Natural killer cell (primary cell): ENCODE measurements around the gene NAT9. TPM values are rescaled to one million over a fixed set of nuclear protein-coding genes. Genes with fewer than 3 reads are reported as not detected.

Experiments used
- ATAC-seq, 3 donors: fragments of 150-1000 bp in 2 of 3; fragments of 200-7000 bp in 1 of 3; cut with Tn5 transposase; 1 replicate in 1 of 3; 2 replicates in 2 of 3; pipeline ENCODE4 v1.10.0; 2021; ENCODE audit warnings: mild to moderate bottlenecking in 2 of 3, moderate library complexity in 2 of 3
- DNase-seq, 2 donors: peaks; one replicate each; pipeline versions ENCODE4 v3.0.0 to v3.0.0-alpha.2; 2013 to 2021; ENCODE audit warnings: mixed read lengths in 1 of 2
- H3K27ac ChIP-seq: one replicate; pipeline ENCODE4 v1.5.1; 2013; ENCODE audit warnings: mild to moderate bottlenecking, low read length
- H3K27me3 ChIP-seq: one replicate; pipeline ENCODE4 v1.6.1; 2013; ENCODE audit warnings: low read length; ENCODE audit not compliant: control insufficient read depth, insufficient read depth
- H3K36me3 ChIP-seq: one replicate; pipeline ENCODE4 v1.6.1; 2013; ENCODE audit warnings: low read length; ENCODE audit not compliant: control insufficient read depth, insufficient read depth
- H3K4me1 ChIP-seq: one replicate; pipeline ENCODE4 v1.6.1; 2013; ENCODE audit warnings: low read length; ENCODE audit not compliant: control insufficient read depth, insufficient read depth
- H3K4me3 ChIP-seq: one replicate; pipeline ENCODE4 v1.5.1; 2013; ENCODE audit warnings: low read length
- H3K9me3 ChIP-seq: one replicate; pipeline ENCODE4 v1.6.1; 2013; ENCODE audit warnings: low read length; ENCODE audit not compliant: control insufficient read depth, insufficient read depth
- H3K27ac Mint-ChIP-seq, 2 donors: one replicate each; pipeline ENCODE4 v1.8.0; 2022; ENCODE audit warnings: mild to moderate bottlenecking in 2 of 2, mixed read lengths in 2 of 2, moderate library complexity in 1 of 2
- H3K27me3 Mint-ChIP-seq, 2 donors: one replicate each; pipeline ENCODE4 v1.8.0; 2022; ENCODE audit warnings: low read depth in 2 of 2, mixed read lengths in 2 of 2
- H3K36me3 Mint-ChIP-seq: one replicate; pipeline ENCODE4 v1.8.0; 2022; ENCODE audit warnings: mixed read lengths
- H3K4me1 Mint-ChIP-seq, 2 donors: one replicate each; pipeline ENCODE4 v1.8.0; 2022; ENCODE audit warnings: mixed read lengths in 2 of 2
- H3K4me3 Mint-ChIP-seq: one replicate; pipeline ENCODE4 v1.8.0; 2022; ENCODE audit warnings: mild to moderate bottlenecking, moderate library complexity, mixed read lengths
- H3K9me3 Mint-ChIP-seq, 2 donors: one replicate each; pipeline ENCODE4 v1.8.0; 2022; ENCODE audit warnings: mixed read lengths in 2 of 2
- WGBS: methylation state at CpG from one replicate; pipeline ENCODE4 v1.1.7; 2013; ENCODE audit warnings: missing lambda C conversion rate; ENCODE audit not compliant: insufficient coverage; 5-methylcytosine and 5-hydroxymethylcytosine counted together
- intact Hi-C: fragments of 100-400 bp; cut with micrococcal nuclease; formaldehyde crosslinking; loops from one replicate; pipeline ENCODE4 v1.14.2; 2022
- total RNA-seq, 4 donors: library from RNA; stranded (reverse); fragments of 120-200 nt in 1 of 4; gene quantifications; one replicate each; pipeline versions ENCODE4 v1.2.3 to v1.2.4, GENCODE V29; 2013 to 2022
- TF ChIP-seq, protein P1 (sequence below): fragments of 200-600 bp; IDR thresholded peaks from one replicate; pipeline ENCODE4 v1.8.0; 2022; ENCODE audit warnings: antibody characterized with exemption

The NAT9 gene
- total RNA-seq, 3 donors from 2014 or later (not counting 1 experiment from before 2014, with no cell fraction given), result 20.0 to 27.2 (median 24.8) TPM

- no peaks in the 10 kb centered on the region for H3K27me3 Mint-ChIP-seq
- H3K27ac ChIP-seq, result no peak overlapping the region
- H3K36me3 ChIP-seq, result peaks cover 87% of the 10 kb centered on the region
- peak overlapping the region; percentile 81 to 84 for H3K27ac Mint-ChIP-seq
- DNase-seq, result no peak
- H3K9me3 ChIP-seq, result no peaks in the 10 kb centered on the region
- no peak for ATAC-seq
- TF ChIP-seq, protein P1, sequence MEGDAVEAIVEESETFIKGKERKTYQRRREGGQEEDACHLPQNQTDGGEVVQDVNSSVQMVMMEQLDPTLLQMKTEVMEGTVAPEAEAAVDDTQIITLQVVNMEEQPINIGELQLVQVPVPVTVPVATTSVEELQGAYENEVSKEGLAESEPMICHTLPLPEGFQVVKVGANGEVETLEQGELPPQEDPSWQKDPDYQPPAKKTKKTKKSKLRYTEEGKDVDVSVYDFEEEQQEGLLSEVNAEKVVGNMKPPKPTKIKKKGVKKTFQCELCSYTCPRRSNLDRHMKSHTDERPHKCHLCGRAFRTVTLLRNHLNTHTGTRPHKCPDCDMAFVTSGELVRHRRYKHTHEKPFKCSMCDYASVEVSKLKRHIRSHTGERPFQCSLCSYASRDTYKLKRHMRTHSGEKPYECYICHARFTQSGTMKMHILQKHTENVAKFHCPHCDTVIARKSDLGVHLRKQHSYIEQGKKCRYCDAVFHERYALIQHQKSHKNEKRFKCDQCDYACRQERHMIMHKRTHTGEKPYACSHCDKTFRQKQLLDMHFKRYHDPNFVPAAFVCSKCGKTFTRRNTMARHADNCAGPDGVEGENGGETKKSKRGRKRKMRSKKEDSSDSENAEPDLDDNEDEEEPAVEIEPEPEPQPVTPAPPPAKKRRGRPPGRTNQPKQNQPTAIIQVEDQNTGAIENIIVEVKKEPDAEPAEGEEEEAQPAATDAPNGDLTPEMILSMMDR, result no peak
- 75% methylated on average over 6 of the region's 6 CpGs for WGBS
- no peaks in the 10 kb centered on the region for H3K27me3 ChIP-seq
- peaks cover 23 to 47% of the 10 kb centered on the region in 2 donors for H3K4me1 Mint-ChIP-seq
- peaks cover 7% of the 10 kb centered on the region for H3K36me3 Mint-ChIP-seq
- H3K4me3 ChIP-seq, result no peak overlapping the region
- intact Hi-C loops, result no loop called here
- H3K9me3 Mint-ChIP-seq, result no peaks in the 10 kb centered on the region
- H3K4me3 Mint-ChIP-seq, result no peak overlapping the region
- peaks cover 37% of the 10 kb centered on the region for H3K4me1 ChIP-seq
Observed at GRCh38 chr17:74769266-74769855, 6.8 kb downstream of the NAT9 start.

GRCh38 chr17:74768763-74769114 lies 7.4 kb downstream of the NAT9 start:
- H3K9me3 Mint-ChIP-seq, result no peaks in the 10 kb centered on the region
- no peaks in the 10 kb centered on the region for H3K27me3 ChIP-seq
- no peak overlapping the region for H3K4me3 ChIP-seq
- DNase-seq (no peak), ATAC-seq (no peak)
- H3K27ac Mint-ChIP-seq, result peak overlapping the region; percentile 81 to 84
- TF ChIP-seq, protein P1, result no peak
- intact Hi-C loops, result no loop called here
- H3K4me1 Mint-ChIP-seq, result peaks cover 23 to 53% of the 10 kb centered on the region in 2 donors
- WGBS, result 92% methylated on average over 7 of the region's 7 CpGs
- H3K27me3 Mint-ChIP-seq, result no peaks in the 10 kb centered on the region
- H3K27ac ChIP-seq, result no peak overlapping the region
- H3K36me3 Mint-ChIP-seq, result peaks cover 7% of the 10 kb centered on the region
- H3K4me1 ChIP-seq, result peaks cover 40% of the 10 kb centered on the region
- peaks cover 92% of the 10 kb centered on the region for H3K36me3 ChIP-seq
- H3K9me3 ChIP-seq, result no peaks in the 10 kb centered on the region
- no peak overlapping the region for H3K4me3 Mint-ChIP-seq

- H3K36me3 ChIP-seq, result peaks cover 95% of the 10 kb centered on the region
- peaks cover 46% of the 10 kb centered on the region for H3K4me1 ChIP-seq
- no peaks in the 10 kb centered on the region for H3K27me3 Mint-ChIP-seq
- H3K4me3 Mint-ChIP-seq, result no peak overlapping the region
- TF ChIP-seq, protein P1, result no peak
- intact Hi-C loops, result no loop called here
- H3K9me3 ChIP-seq, result no peaks in the 10 kb centered on the region
- peaks cover 24 to 53% of the 10 kb centered on the region in 2 donors for H3K4me1 Mint-ChIP-seq
- peaks cover 7% of the 10 kb centered on the region for H3K36me3 Mint-ChIP-seq
- WGBS, result 81% methylated on average over 17 of the region's 17 CpGs
- DNase-seq (no peak), ATAC-seq (no peak)
- no peak overlapping the region for H3K4me3 ChIP-seq
- peak overlapping the region; percentile 81 to 84 for H3K27ac Mint-ChIP-seq
- no peaks in the 10 kb centered on the region for H3K27me3 ChIP-seq
- no peak overlapping the region for H3K27ac ChIP-seq
- no peaks in the 10 kb centered on the region for H3K9me3 Mint-ChIP-seq
Observed at GRCh38 chr17:74768069-74768762, 7.9 kb downstream of the NAT9 start.
